NT2/D1 (cell line): ENCODE results near the gene GRIK2.

Source experiments
- SUZ12 ChIP-seq: IDR thresholded peaks from 2 replicates; pipeline ENCODE4 v1.6.1; 2011; ENCODE audit not compliant: insufficient read length, insufficient read depth; ENCODE audit errors: extremely low read depth
- YY1 ChIP-seq: IDR thresholded peaks from 2 replicates; pipeline ENCODE4 v1.6.1; 2011; ENCODE audit not compliant: insufficient read length, insufficient read depth
- ZNF274 ChIP-seq: IDR thresholded peaks from 2 replicates; pipeline ENCODE4 v1.6.1; 2011; ENCODE audit warnings: mild to moderate bottlenecking, low read depth, low read length

GRCh38 chr6:101909366-101909765, 515.9 kb downstream of the GRIK2 start:
- TF ChIP-seq YY1, result no peak
- TF ChIP-seq SUZ12, result no peak
- TF ChIP-seq ZNF274, result no peak
